ENCODE measurements around the gene FSIP1.

FSIP1 gene

GRCh38 chr15:39585871-39586301 lies 196.8 kb downstream of the FSIP1 start:
- DNase-seq (ENCODE audit: low spot score) = no peak
- H3K9me3 ChIP-seq (ENCODE audit: severe bottlenecking) = no peaks in the 10 kb centered on the region
- no peak for ATAC-seq (ENCODE audit: low read depth)
- peaks cover 10% of the 10 kb centered on the region for H3K4me1 ChIP-seq (ENCODE audit: insufficient read depth, poor library complexity, severe bottlenecking)
- H3K4me3 ChIP-seq (ENCODE audit: severe bottlenecking) = no peak overlapping the region
- H3K36me3 ChIP-seq (ENCODE audit: low read depth) = peaks cover 100% of the 10 kb centered on the region
- H3K27ac ChIP-seq (ENCODE audit: poor library complexity, severe bottlenecking) = peak overlapping the region; percentile 95
- no peak for TF ChIP-seq CTCF (IDR thresholded peaks at IDR 0.05; ENCODE audit: poor library complexity, severe bottlenecking)
- no peaks in the 10 kb centered on the region for H3K27me3 ChIP-seq (ENCODE audit: insufficient read depth, poor library complexity, severe bottlenecking)

DNA sequence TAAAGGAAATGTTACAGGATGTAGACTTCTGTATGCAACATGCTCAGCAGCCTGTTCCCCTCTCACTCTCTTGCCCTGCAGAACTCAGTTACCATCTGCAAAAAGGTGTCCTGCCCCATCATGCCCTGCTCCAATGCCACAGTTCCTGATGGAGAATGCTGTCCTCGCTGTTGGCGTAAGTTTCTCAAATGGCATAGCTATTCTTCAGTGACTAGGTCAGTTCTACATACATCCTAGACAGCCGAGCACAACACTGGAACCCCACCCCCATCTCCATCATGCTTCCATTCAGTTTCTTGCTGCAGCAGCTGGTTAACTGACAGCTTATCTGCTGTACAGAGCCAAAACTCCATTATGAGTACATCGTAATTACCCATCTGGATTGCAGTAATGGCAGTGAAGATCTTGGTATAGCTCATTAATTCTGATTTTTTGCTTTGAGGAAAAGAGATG lies 197.2 kb downstream of the FSIP1 start:
- DNase-seq (ENCODE audit: low spot score) = no peak
- H3K9me3 ChIP-seq (ENCODE audit: severe bottlenecking) = no peaks in the 10 kb centered on the region
- H3K36me3 ChIP-seq (ENCODE audit: low read depth) = peaks cover 95% of the 10 kb centered on the region
- no peaks in the 10 kb centered on the region for H3K27me3 ChIP-seq (ENCODE audit: insufficient read depth, poor library complexity, severe bottlenecking)
- peak overlapping the region; percentile 95 for H3K27ac ChIP-seq (ENCODE audit: poor library complexity, severe bottlenecking)
- TF ChIP-seq CTCF (IDR thresholded peaks at IDR 0.05; ENCODE audit: poor library complexity, severe bottlenecking) = no peak
- H3K4me1 ChIP-seq (ENCODE audit: insufficient read depth, poor library complexity, severe bottlenecking) = peaks cover 10% of the 10 kb centered on the region
- no peak for ATAC-seq (ENCODE audit: low read depth)
- no peak overlapping the region for H3K4me3 ChIP-seq (ENCODE audit: severe bottlenecking)

GRCh38 chr15:39584662-39585388 lies 197.8 kb downstream of the FSIP1 start:
- Histone ChIP-seq H3K36me3 (ENCODE audit: low read depth) (peaks cover 89% of the 10 kb centered on the region), H3K27ac (ENCODE audit: poor library complexity, severe bottlenecking) (peak overlapping the region; percentile 95), H3K9me3 (ENCODE audit: severe bottlenecking) (no peaks in the 10 kb centered on the region), H3K27me3 (ENCODE audit: insufficient read depth, poor library complexity, severe bottlenecking) (no peaks in the 10 kb centered on the region), H3K4me3 (ENCODE audit: severe bottlenecking) (no peak overlapping the region), H3K4me1 (ENCODE audit: insufficient read depth, poor library complexity, severe bottlenecking) (peaks cover 10% of the 10 kb centered on the region)
- no peak for TF ChIP-seq CTCF (IDR thresholded peaks at IDR 0.05; ENCODE audit: poor library complexity, severe bottlenecking)
- ATAC-seq (ENCODE audit: low read depth) (no peak), DNase-seq (ENCODE audit: low spot score) (no peak)

- TF ChIP-seq CTCF (IDR thresholded peaks at IDR 0.05; ENCODE audit: poor library complexity, severe bottlenecking) = no peak
- peaks cover 83% of the 10 kb centered on the region for H3K36me3 ChIP-seq (ENCODE audit: low read depth)
- H3K9me3 ChIP-seq (ENCODE audit: severe bottlenecking) = no peaks in the 10 kb centered on the region
- ATAC-seq (ENCODE audit: low read depth) (no peak), DNase-seq (ENCODE audit: low spot score) (no peak)
- H3K4me3 ChIP-seq (ENCODE audit: severe bottlenecking) = no peak overlapping the region
- peak overlapping the region; percentile 95 for H3K27ac ChIP-seq (ENCODE audit: poor library complexity, severe bottlenecking)
- H3K27me3 ChIP-seq (ENCODE audit: insufficient read depth, poor library complexity, severe bottlenecking) = no peaks in the 10 kb centered on the region
- peaks cover 12% of the 10 kb centered on the region for H3K4me1 ChIP-seq (ENCODE audit: insufficient read depth, poor library complexity, severe bottlenecking)
These were observed 198.4 kb downstream of the FSIP1 start for GRCh38 chr15:39584266-39584659.

Measured in RWPE2 (cell line).